ENCODE measurements around the gene FAM107A. TPM values are rescaled to one million over a fixed set of nuclear protein-coding genes. Genes with fewer than 3 reads are reported as not detected.

The FAM107A gene
- total RNA-seq, 1 experiment from 2014 or later: not detected

GRCh38 chr3:58566398-58567250, 10.6 kb downstream of the FAM107A start:
- Histone ChIP-seq H3K9ac (ENCODE audit: low read length) (no peak overlapping the region), H3K9me3 (ENCODE audit: control insufficient read depth in 1 of 2, insufficient read depth in 1 of 2, low read depth in 1 of 2, low read length in 2 of 2) (no peaks in the 10 kb centered on the region), H4K20me1 (ENCODE audit: insufficient read depth) (no peaks in the 10 kb centered on the region), H3K4me1 (ENCODE audit: control insufficient read depth in 1 of 2, insufficient read depth in 2 of 2, low read length in 2 of 2) (peaks cover 0 to 22% of the 10 kb centered on the region in 2 experiments; a peak in 3 of 4 replicates), H3K4me3 (replicated peaks in 1 of 2; ENCODE audit: low read depth in 1 of 2, low read length in 2 of 2) (no peak overlapping the region), H3K36me3 (ENCODE audit: control insufficient read depth in 1 of 2, insufficient read depth in 2 of 2, low read length in 2 of 2) (no peaks in the 10 kb centered on the region), H3K4me2 (ENCODE audit: low read length) (no peak overlapping the region), H2AFZ (ENCODE audit: low read depth, low read length, poor library complexity, severe bottlenecking) (no peak overlapping the region), H3K27ac (ENCODE audit: low read depth, low read length) (no peak overlapping the region), H3K9me2 (ENCODE audit: insufficient read depth) (no peaks in the 10 kb centered on the region), H3K79me2 (ENCODE audit: insufficient read depth, low read length) (no peaks in the 10 kb centered on the region), H3K27me3 (ENCODE audit: insufficient read depth, low read length) (no peaks in the 10 kb centered on the region)
- intact Hi-C loops (cut with micrococcal nuclease): no loop called here
- no TSS peak for BruUV-seq (replicated peaks)
- ChIA-PET CTCF (interaction anchor here (1.7 kb wide), 1 partner anchor 64 kb away, joined by 11 read pairs; no protein-coding TSS in a partner anchor), POLR2A (no interaction called here), RAD21 (ENCODE audit: low non-redundant PET in 1 of 2, low total read pairs in 2 of 2, uncharacterized antibody in 2 of 2, unreplicated experiment in 2 of 2) (interaction anchor here in 1 of 2 experiments (0.6 kb wide), 1 partner anchor 15 kb away, joined by 3 read pairs; no protein-coding TSS in a partner anchor)
- TF ChIP-seq ZFX (IDR thresholded peaks at IDR 0.05): no peak
- TF ChIP-seq CBX3 (IDR thresholded peaks at IDR 0.05; ENCODE audit: low read depth): no peak
- TF ChIP-seq ZBTB33 (IDR thresholded peaks at IDR 0.05; ENCODE audit: extremely low read depth, insufficient replicate concordance, low read length): no peak
- TF ChIP-seq EGR1 (IDR thresholded peaks at IDR 0.05; ENCODE audit: low read depth): no peak
- TF ChIP-seq CEBPB (IDR thresholded peaks at IDR 0.05; ENCODE audit: low read depth): no peak
- TF ChIP-seq SRF (IDR thresholded peaks at IDR 0.05; ENCODE audit: low read depth): no peak
- ATAC-seq: no peak
- DNase-seq (ENCODE audit: low read depth, low spot score): no peak
